ENCODE data around the gene SP140. TPM values are rescaled to one million over a fixed set of nuclear protein-coding genes. Genes with fewer than 3 reads are reported as not detected.

Gene SP140
- total RNA-seq, 2 experiments from 2014 or later = 4.8 to 6.4 TPM

DNA sequence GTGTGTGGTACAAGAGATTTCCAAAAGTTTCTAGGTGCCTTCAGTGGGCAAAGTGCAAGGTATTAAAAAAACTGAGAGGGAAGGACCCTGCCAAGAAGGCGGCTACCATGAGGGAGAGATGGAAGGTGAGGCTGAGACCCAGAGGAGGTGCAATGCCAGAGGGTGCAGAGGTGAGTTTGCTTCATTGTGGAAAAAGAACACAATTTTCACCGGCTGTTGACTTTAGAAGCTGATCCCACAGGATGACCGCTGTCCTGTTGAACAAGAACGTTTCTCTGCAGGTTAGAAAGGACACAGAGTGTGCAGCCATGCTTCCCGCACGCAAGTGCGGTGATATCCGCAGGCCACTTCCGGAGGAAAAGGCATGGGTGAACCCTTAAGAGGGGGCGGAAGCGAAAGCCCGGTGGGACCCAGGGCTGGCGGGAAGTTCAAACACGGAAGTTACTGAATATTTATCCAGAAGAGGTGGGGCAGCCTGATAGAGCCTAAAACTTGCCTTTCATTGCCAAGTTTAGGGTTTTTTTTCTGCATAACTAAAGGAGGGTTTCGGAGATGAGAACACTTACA lies 22.3 kb upstream of the SP140 start:
- no TSS peak for BruUV-seq (replicated peaks)
- Histone ChIP-seq H3K4me2 (ENCODE audit: low read length) (peak overlapping the region; percentile 70), H3K4me1 (ENCODE audit: insufficient read depth, low read length, poor library complexity, severe bottlenecking) (peaks cover 47% of the 10 kb centered on the region), H3K9me2 (ENCODE audit: insufficient read depth, low read length) (no peaks in the 10 kb centered on the region), H3K36me3 (ENCODE audit: insufficient read depth, low read length) (peaks cover 9% of the 10 kb centered on the region; the same call in 1 of the 2 replicates), H3K79me2 (ENCODE audit: insufficient read depth, low read depth, low read length) (no peaks in the 10 kb centered on the region), H3K9me3 (ENCODE audit: low read length) (no peaks in the 10 kb centered on the region), H3K27ac (ENCODE audit: low read depth, low read length, poor library complexity, severe bottlenecking) (no peak overlapping the region), H4K20me1 (ENCODE audit: insufficient read depth, low read length) (no peaks in the 10 kb centered on the region), H2AFZ (ENCODE audit: low read length) (no peak overlapping the region), H3K4me3 (ENCODE audit: low read depth, low read length, poor library complexity, severe bottlenecking) (peak overlapping the region; percentile 42)
- peak; percentile 89 for DNase-seq (ENCODE audit: low spot score)
- TF ChIP-seq, protein P1, sequence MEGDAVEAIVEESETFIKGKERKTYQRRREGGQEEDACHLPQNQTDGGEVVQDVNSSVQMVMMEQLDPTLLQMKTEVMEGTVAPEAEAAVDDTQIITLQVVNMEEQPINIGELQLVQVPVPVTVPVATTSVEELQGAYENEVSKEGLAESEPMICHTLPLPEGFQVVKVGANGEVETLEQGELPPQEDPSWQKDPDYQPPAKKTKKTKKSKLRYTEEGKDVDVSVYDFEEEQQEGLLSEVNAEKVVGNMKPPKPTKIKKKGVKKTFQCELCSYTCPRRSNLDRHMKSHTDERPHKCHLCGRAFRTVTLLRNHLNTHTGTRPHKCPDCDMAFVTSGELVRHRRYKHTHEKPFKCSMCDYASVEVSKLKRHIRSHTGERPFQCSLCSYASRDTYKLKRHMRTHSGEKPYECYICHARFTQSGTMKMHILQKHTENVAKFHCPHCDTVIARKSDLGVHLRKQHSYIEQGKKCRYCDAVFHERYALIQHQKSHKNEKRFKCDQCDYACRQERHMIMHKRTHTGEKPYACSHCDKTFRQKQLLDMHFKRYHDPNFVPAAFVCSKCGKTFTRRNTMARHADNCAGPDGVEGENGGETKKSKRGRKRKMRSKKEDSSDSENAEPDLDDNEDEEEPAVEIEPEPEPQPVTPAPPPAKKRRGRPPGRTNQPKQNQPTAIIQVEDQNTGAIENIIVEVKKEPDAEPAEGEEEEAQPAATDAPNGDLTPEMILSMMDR (conservative IDR thresholded peaks at IDR 0.05; ENCODE audit: low read length) = peak; percentile 55; the same call in 1 of the 2 replicates
- TF ChIP-seq EZH2phosphoT487 (IDR thresholded peaks at IDR 0.05; ENCODE audit: borderline replicate concordance, low read depth, low read length) = no peak
- ChIA-PET CTCF (ENCODE audit: unreplicated experiment) (interaction anchor here (0.6 to 0.8 kb wide), 2 partner anchors 293 to 407 kb away, joined by 3 read pairs; no protein-coding TSS in a partner anchor), POLR2A (interaction anchor here (0.7 to 1.6 kb wide), 6 partner anchors 15 to 215 kb away, joined by 3 to 5 read pairs (median 3); no protein-coding TSS in a partner anchor)
- intact Hi-C loops (cut with micrococcal nuclease; ENCODE audit: unreplicated experiment) = loop anchor here (1.0 to 10.0 kb wide), 7 partner anchors 196 to 602 kb away; partner anchors contain the start of genes CAB39 and SP100

DNA sequence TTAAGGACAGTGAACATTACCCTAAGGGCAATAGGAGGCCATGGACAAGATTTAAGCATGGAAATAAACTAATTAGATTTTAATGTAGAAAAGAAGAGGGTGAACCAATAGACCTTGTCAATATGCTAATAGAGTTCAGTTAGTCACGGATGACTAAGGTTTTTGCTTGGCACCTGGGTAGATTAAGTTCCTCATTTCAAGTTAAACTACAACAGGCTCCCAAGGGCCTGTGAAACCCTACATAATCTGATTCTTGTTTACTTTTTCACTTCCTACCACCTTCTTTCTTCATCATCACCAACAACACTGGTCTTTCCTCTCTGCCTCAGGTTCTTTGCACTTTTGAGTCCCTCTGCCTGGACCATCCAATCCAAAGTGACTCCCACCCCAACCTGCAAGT lies 20.5 kb upstream of the SP140 start:
- H3K79me2 ChIP-seq (ENCODE audit: insufficient read depth, low read depth, low read length) = no peaks in the 10 kb centered on the region
- no peaks in the 10 kb centered on the region; the same call in 1 of the 2 replicates for H4K20me1 ChIP-seq (ENCODE audit: insufficient read depth, low read length)
- H3K4me2 ChIP-seq (ENCODE audit: low read length) = peak overlapping the region; percentile 70
- peak; percentile 87 for DNase-seq (ENCODE audit: low spot score)
- ChIA-PET CTCF (ENCODE audit: unreplicated experiment) (interaction anchor here (0.5 kb wide), 1 partner anchor 55 kb away, joined by 3 read pairs; no protein-coding TSS in a partner anchor), POLR2A (interaction anchor here (0.6 to 5.5 kb wide), 6 partner anchors 12 to 517 kb away, joined by 3 to 41 read pairs (median 4); partner anchors contain the start of gene SP110)
- intact Hi-C loops (cut with micrococcal nuclease; ENCODE audit: unreplicated experiment) = loop anchor here (1.0 to 10.0 kb wide), 4 partner anchors 21 to 600 kb away; no protein-coding TSS in a partner anchor
- peak overlapping the region; percentile 43 for H3K4me3 ChIP-seq (ENCODE audit: low read depth, low read length, poor library complexity, severe bottlenecking)
- H3K9me3 ChIP-seq (ENCODE audit: low read length) = no peaks in the 10 kb centered on the region
- H3K9me2 ChIP-seq (ENCODE audit: insufficient read depth, low read length) = no peaks in the 10 kb centered on the region
- peak overlapping the region; percentile 43 for H3K27ac ChIP-seq (ENCODE audit: low read depth, low read length, poor library complexity, severe bottlenecking)
- H2AFZ ChIP-seq (ENCODE audit: low read length) = no peak overlapping the region
- peaks cover 14% of the 10 kb centered on the region; the same call in 1 of the 2 replicates for H3K36me3 ChIP-seq (ENCODE audit: insufficient read depth, low read length)
- TF ChIP-seq, protein P1 (conservative IDR thresholded peaks at IDR 0.05; ENCODE audit: low read length) = no peak
- TF ChIP-seq EZH2phosphoT487 (IDR thresholded peaks at IDR 0.05; ENCODE audit: borderline replicate concordance, low read depth, low read length) = no peak
- H3K4me1 ChIP-seq (ENCODE audit: insufficient read depth, low read length, poor library complexity, severe bottlenecking) = peaks cover 64% of the 10 kb centered on the region
- BruUV-seq (replicated peaks) = no TSS peak

All from OCI-LY7 (cell line).